ENCODE measurements around the gene TRIM28.

GRCh38 chr19:58552655-58553054, 8.8 kb downstream of the TRIM28 start:
- TF ChIP-seq EZH2phosphoT487 (IDR thresholded peaks at IDR 0.05; ENCODE audit: borderline replicate concordance) (no peak), CTCF (conservative IDR thresholded peaks at IDR 0.05; ENCODE audit: low read length) (no peak)

Data from Loucy (cell line).